Measurements from ENCODE around the gene C11orf68.

- TF ChIP-seq CTCF (IDR thresholded peaks at IDR 0.05), result no peak
- TF ChIP-seq POLR2A (IDR thresholded peaks at IDR 0.05), result no peak
Measured at GRCh38 chr11:65919573-65920371, 910 bp upstream of the C11orf68 start.
